ENCODE measurements around the gene PAPPA. TPM values are rescaled to one million over a fixed set of nuclear protein-coding genes. Genes with fewer than 3 reads are reported as not detected.

Gene PAPPA
- total RNA-seq, 1 experiment from 2014 or later, result 0.05 TPM

GRCh38 chr9:116270546-116270945, 117.0 kb downstream of the PAPPA start:
- no peak for ATAC-seq
- ChIA-PET RAD21 (ENCODE audit: low non-redundant PET in 1 of 2, low total read pairs in 2 of 2, uncharacterized antibody in 2 of 2, unreplicated experiment in 2 of 2) (no interaction called here), POLR2A (no interaction called here), CTCF (no interaction called here)
- Histone ChIP-seq H3K9ac (ENCODE audit: low read length) (no peak overlapping the region), H3K36me3 (ENCODE audit: control insufficient read depth in 1 of 2, insufficient read depth in 2 of 2, low read length in 2 of 2) (no peaks in the 10 kb centered on the region), H4K20me1 (ENCODE audit: insufficient read depth) (no peaks in the 10 kb centered on the region), H2AFZ (ENCODE audit: low read depth, low read length, poor library complexity, severe bottlenecking) (no peak overlapping the region), H3K4me1 (ENCODE audit: control insufficient read depth in 1 of 2, insufficient read depth in 2 of 2, low read length in 2 of 2) (no peaks in the 10 kb centered on the region), H3K79me2 (ENCODE audit: insufficient read depth, low read length) (no peaks in the 10 kb centered on the region), H3K4me2 (ENCODE audit: low read length) (no peak overlapping the region), H3K27ac (ENCODE audit: low read depth, low read length) (no peak overlapping the region), H3K9me2 (ENCODE audit: insufficient read depth) (no peaks in the 10 kb centered on the region), H3K27me3 (ENCODE audit: insufficient read depth, low read length) (peaks cover 39% of the 10 kb centered on the region), H3K9me3 (ENCODE audit: control insufficient read depth in 1 of 2, insufficient read depth in 1 of 2, low read depth in 1 of 2, low read length in 2 of 2) (no peaks in the 10 kb centered on the region), H3K4me3 (replicated peaks in 1 of 2; ENCODE audit: low read depth in 1 of 2, low read length in 2 of 2) (no peak overlapping the region)
- TF ChIP-seq POLR2AphosphoS5 (IDR thresholded peaks at IDR 0.05; ENCODE audit: low read depth, low read length), result no peak
- TF ChIP-seq EZH2 (IDR thresholded peaks at IDR 0.05), result no peak
- TF ChIP-seq ZFX (IDR thresholded peaks at IDR 0.05), result no peak
- TF ChIP-seq JUND (IDR thresholded peaks at IDR 0.05), result no peak
- no peak for TF ChIP-seq SRF (IDR thresholded peaks at IDR 0.05; ENCODE audit: low read depth)
- no peak for DNase-seq (ENCODE audit: low read depth, low spot score)
- no TSS peak for BruUV-seq (replicated peaks)
- intact Hi-C loops (cut with micrococcal nuclease), result no loop called here

- RAD21 ChIA-PET (ENCODE audit: low non-redundant PET in 1 of 2, low total read pairs in 2 of 2, uncharacterized antibody in 2 of 2, unreplicated experiment in 2 of 2), result no interaction called here
- Histone ChIP-seq H3K27me3 (ENCODE audit: insufficient read depth, low read length) (peaks cover 44% of the 10 kb centered on the region), H3K4me2 (ENCODE audit: low read length) (no peak overlapping the region), H3K27ac (ENCODE audit: low read depth, low read length) (no peak overlapping the region), H3K36me3 (ENCODE audit: control insufficient read depth in 1 of 2, insufficient read depth in 2 of 2, low read length in 2 of 2) (no peaks in the 10 kb centered on the region), H3K4me1 (ENCODE audit: control insufficient read depth in 1 of 2, insufficient read depth in 2 of 2, low read length in 2 of 2) (no peaks in the 10 kb centered on the region), H3K9ac (ENCODE audit: low read length) (no peak overlapping the region), H4K20me1 (ENCODE audit: insufficient read depth) (no peaks in the 10 kb centered on the region), H3K4me3 (replicated peaks in 1 of 2; ENCODE audit: low read depth in 1 of 2, low read length in 2 of 2) (no peak overlapping the region), H2AFZ (ENCODE audit: low read depth, low read length, poor library complexity, severe bottlenecking) (no peak overlapping the region), H3K9me2 (ENCODE audit: insufficient read depth) (no peaks in the 10 kb centered on the region), H3K9me3 (ENCODE audit: control insufficient read depth in 1 of 2, insufficient read depth in 1 of 2, low read depth in 1 of 2, low read length in 2 of 2) (no peaks in the 10 kb centered on the region), H3K79me2 (ENCODE audit: insufficient read depth, low read length) (no peaks in the 10 kb centered on the region)
- TF ChIP-seq MAX (IDR thresholded peaks at IDR 0.05) (no peak), CEBPB (IDR thresholded peaks at IDR 0.05; ENCODE audit: low read depth) (no peak), SP1 (IDR thresholded peaks at IDR 0.05; ENCODE audit: low read depth) (no peak), RAD21 (IDR thresholded peaks at IDR 0.05; ENCODE audit: low read depth) (no peak), ZFX (IDR thresholded peaks at IDR 0.05) (no peak), ZBTB33 (IDR thresholded peaks at IDR 0.05; ENCODE audit: extremely low read depth, insufficient replicate concordance, low read length) (no peak), EZH2 (IDR thresholded peaks at IDR 0.05) (no peak), CBX3 (IDR thresholded peaks at IDR 0.05; ENCODE audit: low read depth) (no peak), CTCF (IDR thresholded peaks at IDR 0.05 in 2 of 3, conservative IDR thresholded peaks at IDR 0.05 in 1 of 3; ENCODE audit: borderline replicate concordance in 1 of 3, insufficient read depth in 1 of 3, low read depth in 2 of 3, low read length in 2 of 3) (no peak)
- no TSS peak for BruUV-seq (replicated peaks)
- intact Hi-C loops (cut with micrococcal nuclease), result no loop called here
- POLR2A ChIA-PET, result no interaction called here
- DNase-seq (ENCODE audit: low read depth, low spot score) (no peak), ATAC-seq (no peak)
- CTCF ChIA-PET, result no interaction called here
Observed at GRCh38 chr9:116271340-116271739, 117.7 kb downstream of the PAPPA start.
